HepG2 (cell line): ENCODE results near the gene TEC. TPM values are rescaled to one million over a fixed set of nuclear protein-coding genes. Genes with fewer than 3 reads are reported as not detected.

ENCODE experiments used
- ATAC-seq: fragments of 200-7000 bp; cut with Tn5 transposase; 3 replicates; pipeline ENCODE4 v1.9.1; 2020; ENCODE audit warnings: mild to moderate bottlenecking, moderate library complexity
- BruUV-seq: library from RNA; stranded (reverse); fragments of 400-500 nt; replicated peaks from 2 replicates; lab custom pipeline; 2021; lab: Mats Ljungman, UMichigan
- CTCF ChIA-PET: fragments of 300-600 bp; formaldehyde crosslinking; extraction: SDS; loops from one replicate; lab custom pipeline; 2021; ENCODE audit warnings: low total read pairs, inconsistent platforms, low intra/inter-chr PET ratio; lab: Yijun Ruan, JAX
- POLR2A ChIA-PET: fragments of 350-600 bp; sonication (Branson Sonifier 250); formaldehyde crosslinking; loops from one replicate; lab custom pipeline; 2020; ENCODE audit warnings: antibody characterized with exemption, inconsistent platforms; lab: Yijun Ruan, JAX
- DNase-seq: peaks from one replicate; pipeline ENCODE4 v3.0.0-alpha.2; 2015; ENCODE audit warnings: low spot score
- FAIRE-seq: peaks from 3 replicates; lab custom pipeline; 2011; peaks lifted over from hg19 to GRCh38; lab: Jason Lieb, UNC
- H2AFZ ChIP-seq: one replicate; pipeline ENCODE4 v1.6.1; 2011; ENCODE audit warnings: low read length, inconsistent platforms
- H3K27ac ChIP-seq: fragments of 300-600 bp; 3 replicates; pipeline ENCODE4 v1.8.0; 2011; ENCODE audit warnings: mixed run types, mild to moderate bottlenecking, mixed read lengths, low read length, inconsistent platforms; ENCODE audit not compliant: insufficient read depth; ENCODE audit errors: extremely low read length
- H3K27me3 ChIP-seq, 2 experiments: fragments of 200-600 bp in 1 of 2; 2 replicates in 1 of 2; 3 replicates in 1 of 2; pipeline versions ENCODE4 v1.6.0 to v1.8.0; 2011; ENCODE audit warnings: low read length in 2 of 2, mild to moderate bottlenecking in 2 of 2, moderate library complexity in 2 of 2, inconsistent platforms in 1 of 2; ENCODE audit not compliant: insufficient read depth in 2 of 2, control insufficient read depth in 1 of 2
- H3K36me3 ChIP-seq, 2 experiments: fragments of 200-600 bp in 1 of 2; replicated peaks in 1 of 2; 2 replicates in 1 of 2; 3 replicates in 1 of 2; pipeline versions ENCODE4 v1.5.1 to v1.8.0; 2011; ENCODE audit warnings: low read length in 2 of 2, inconsistent platforms in 1 of 2; ENCODE audit not compliant: insufficient read depth in 2 of 2, control insufficient read depth in 1 of 2
- H3K4me1 ChIP-seq: 2 replicates; pipeline ENCODE4 v1.5.1; 2012; ENCODE audit warnings: low read length, inconsistent platforms; ENCODE audit not compliant: insufficient read depth
- H3K4me2 ChIP-seq: 2 replicates; pipeline ENCODE4 v1.6.0; 2011; ENCODE audit warnings: low read depth, low read length, inconsistent platforms
- H3K4me3 ChIP-seq, 3 experiments: fragments of 200-600 bp in 1 of 3; sonication (generic), shearing (Covaris generic) in 1 of 3; replicated peaks in 1 of 3; 2 replicates each; pipeline ENCODE4 v1.5.1; 2011 to 2016; ENCODE audit warnings: low read length in 3 of 3, inconsistent platforms in 2 of 3, low read depth in 2 of 3, mild to moderate bottlenecking in 2 of 3, control low read depth in 1 of 3, mixed read lengths in 1 of 3; ENCODE audit not compliant: insufficient read depth in 1 of 3
- H3K79me2 ChIP-seq: one replicate; pipeline ENCODE4 v1.6.1; 2011; ENCODE audit warnings: low read length, inconsistent platforms; ENCODE audit not compliant: insufficient read depth
- H3K9ac ChIP-seq: 2 replicates; pipeline ENCODE4 v1.6.0; 2011; ENCODE audit warnings: mild to moderate bottlenecking, low read depth, low read length, inconsistent platforms; ENCODE audit not compliant: insufficient read depth
- H3K9me3 ChIP-seq: 2 replicates; pipeline ENCODE4 v1.5.1; 2012; ENCODE audit warnings: mild to moderate bottlenecking, low read length
- H4K20me1 ChIP-seq: 2 replicates; pipeline ENCODE4 v1.6.0; 2011; ENCODE audit warnings: inconsistent platforms, mild to moderate bottlenecking, low read length, moderate library complexity; ENCODE audit not compliant: insufficient read depth
- E2F1 ChIP-seq: sonication (generic); formaldehyde crosslinking; IDR thresholded peaks from 2 replicates; pipeline ENCODE4 v1.5.0; 2020; ENCODE audit warnings: missing genetic modification reagents
- EP300 ChIP-seq, 3 experiments: sonication (generic) in 1 of 3; formaldehyde crosslinking in 1 of 3; IDR thresholded peaks; 2 replicates each; pipeline versions ENCODE4 v1.5.1 to v1.6.1; 2011 to 2020; ENCODE audit warnings: low read depth in 2 of 3, low read length in 2 of 3, borderline replicate concordance in 1 of 3, improper control_type of control experiment in 1 of 3, mild to moderate bottlenecking in 1 of 3, missing genetic modification reagents in 1 of 3, moderate library complexity in 1 of 3
- GTF2F1 ChIP-seq: fragments of 150-350 bp; IDR thresholded peaks from 2 replicates; pipeline ENCODE4 v1.6.1; 2014; ENCODE audit warnings: low read length
- HMG20A ChIP-seq: IDR thresholded peaks from 2 replicates; pipeline ENCODE4 v1.6.1; 2016; ENCODE audit warnings: borderline replicate concordance
- HNRNPK ChIP-seq: fragments of 200-400 bp; formaldehyde crosslinking; IDR thresholded peaks from 2 replicates; pipeline ENCODE4 v1.6.1; 2018; ENCODE audit warnings: low read length, low read depth, moderate library complexity, mild to moderate bottlenecking; ENCODE audit not compliant: poor library complexity, severe bottlenecking
- KLF12 ChIP-seq: sonication (generic); formaldehyde crosslinking; IDR thresholded peaks from 2 replicates; pipeline ENCODE4 v1.4.0; 2020; ENCODE audit warnings: missing genetic modification reagents, borderline replicate concordance
- MLLT10 ChIP-seq: sonication (generic); formaldehyde crosslinking; IDR thresholded peaks from 2 replicates; pipeline ENCODE4 v1.4.0; 2020; ENCODE audit warnings: missing genetic modification reagents
- NFYC ChIP-seq: IDR thresholded peaks from 2 replicates; pipeline ENCODE4 v1.6.1; 2016; ENCODE audit warnings: missing genetic modification reagents, missing compliant biosample characterization
- SPEN ChIP-seq: sonication (generic); formaldehyde crosslinking; IDR thresholded peaks from 2 replicates; pipeline ENCODE4 v1.5.1; 2020; ENCODE audit warnings: low read depth, mild to moderate bottlenecking, missing genetic modification reagents
- TAF15 ChIP-seq: fragments of 200-400 bp; formaldehyde crosslinking; IDR thresholded peaks from one replicate; pipeline ENCODE4 v1.6.1; 2018; ENCODE audit warnings: mild to moderate bottlenecking, low read depth, low read length; ENCODE audit not compliant: poor library complexity, severe bottlenecking
- TFAP4 ChIP-seq: sonication (generic); IDR thresholded peaks from 2 replicates; pipeline ENCODE4 v1.6.1; 2016; ENCODE audit warnings: low read depth, borderline replicate concordance
- ZC3H13 ChIP-seq: sonication (generic); formaldehyde crosslinking; IDR thresholded peaks from 2 replicates; pipeline ENCODE4 v1.8.1; 2023; ENCODE audit warnings: mild to moderate bottlenecking, missing genetic modification reagents, moderate library complexity
- ZNF451 ChIP-seq: sonication (generic); formaldehyde crosslinking; IDR thresholded peaks from 2 replicates; pipeline ENCODE4 v1.5.0; 2020; ENCODE audit warnings: mild to moderate bottlenecking, missing genetic modification reagents
- ZNF570 ChIP-seq: sonication (generic); formaldehyde crosslinking; IDR thresholded peaks from 2 replicates; pipeline ENCODE4 v1.4.0; 2020; ENCODE audit warnings: mild to moderate bottlenecking, missing genetic modification reagents, borderline replicate concordance
- ZNF768 ChIP-seq: sonication (generic); formaldehyde crosslinking; IDR thresholded peaks from 2 replicates; pipeline ENCODE4 v1.4.0; 2020; ENCODE audit warnings: missing genetic modification reagents
- WGBS: methylation state at CpG from one replicate; pipeline ENCODE4 v1.1.6; 2017; ENCODE audit warnings: low lambda C conversion rate; 5-methylcytosine and 5-hydroxymethylcytosine counted together
- in situ Hi-C: cut with HindIII; loops from 2 replicates; pipeline ENCODE4 v1.10.0; 2017; ENCODE audit warnings: low pct_unique_long_range_greater_than_20kb; ENCODE audit not compliant: extremely low pct_ligation_motif_present
- intact Hi-C: fragments of 100-400 bp; cut with micrococcal nuclease; formaldehyde crosslinking; loops from one replicate; pipeline ENCODE4 v1.10.0; 2022; ENCODE audit not compliant: unreplicated experiment
- polyA plus RNA-seq, 8 experiments: library from polyadenylated mRNA; depleted of rRNA in 3 of 8; stranded (reverse) in 7 of 8; unstranded in 1 of 8; fragments of >200 nt; fragmentation: Illumina TruSeq in 4 of 8; extraction: Trizol in 4 of 8; gene quantifications; 2 replicates each; pipeline versions ENCODE4 v1.2.1 to v1.2.3, GENCODE V29; 2011 to 2016; ENCODE audit warnings: low read depth in 4 of 8, missing spikeins in 1 of 8, mixed read lengths in 1 of 8; ENCODE audit not compliant: insufficient read depth in 1 of 8
- total RNA-seq, 5 experiments: library from RNA; depleted of rRNA; stranded (reverse); fragments of >200 nt; fragmentation: Illumina TruSeq; extraction: Trizol; gene quantifications; 2 replicates each; pipeline ENCODE4 v1.2.3, GENCODE V29; 2016; ENCODE audit warnings: low read depth in 1 of 5

The TEC gene
- total and polyA plus RNA-seq, 2 of the 13 experiments (the other 11 are each of a cell fraction or from before 2014, with no cell fraction given), result 0.05 to 0.20 TPM

DNA sequence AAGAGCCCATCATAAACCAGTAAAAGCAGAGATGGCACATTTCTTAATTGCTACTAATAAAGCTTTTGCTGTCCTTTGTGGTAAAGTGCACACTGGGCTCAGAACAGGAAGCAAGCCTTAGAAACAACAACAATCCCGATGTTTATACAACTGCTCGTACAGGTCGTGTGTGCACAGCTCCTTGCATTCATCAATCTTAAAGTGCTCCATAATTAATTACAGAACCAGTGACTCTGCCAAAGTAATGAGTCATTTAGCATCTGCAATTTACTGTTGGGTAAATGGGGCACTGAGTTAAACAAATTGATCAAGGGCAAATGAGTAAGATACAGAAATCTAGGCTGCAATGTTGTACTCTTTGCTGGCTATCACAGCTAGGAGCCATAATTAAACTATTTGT is 74.3 kb downstream of the TEC start:
- CTCF ChIA-PET, result no interaction called here
- ATAC-seq, result no peak

More for the DNA sequence above, 74.3 kb downstream of the TEC start:
- WGBS, result 51% methylated on average over 3 of the region's 3 CpGs
- no TSS peak for BruUV-seq
- no peaks in the 10 kb centered on the region for H3K27me3 ChIP-seq
- in situ Hi-C loops, result no loop called here
- H3K27ac ChIP-seq, result no peak overlapping the region
- no peak for FAIRE-seq
- no peak overlapping the region for H3K9ac ChIP-seq
- no peaks in the 10 kb centered on the region for H4K20me1 ChIP-seq
- H3K4me1 ChIP-seq, result no peaks in the 10 kb centered on the region
- TF ChIP-seq SPEN (no peak), TFAP4 (no peak), NFYC (CRISPR knock-in tag) (no peak), MLLT10 (CRISPR knock-in tag) (no peak), GTF2F1 (no peak), HNRNPK (no peak), EP300 (IDR thresholded peaks at IDR 0.05; ENCODE audit: low read depth in 2 of 2, low read length in 2 of 2) (no peak), EP300 (CRISPR knock-in tag; IDR thresholded peaks at IDR 0.05; ENCODE audit: borderline replicate concordance) (no peak), TAF15 (no peak), ZC3H13 (CRISPR knock-in tag) (no peak), ZNF768 (CRISPR knock-in tag) (no peak), HMG20A (CRISPR knock-in tag) (no peak), ZNF451 (CRISPR knock-in tag) (no peak), ZNF570 (CRISPR knock-in tag) (no peak), KLF12 (CRISPR knock-in tag) (no peak), E2F1 (CRISPR knock-in tag) (no peak)
- TF ChIP-seq, all 625 proteins: peak for 0
- H3K79me2 ChIP-seq, result no peaks in the 10 kb centered on the region
- H2AFZ ChIP-seq, result no peak overlapping the region
- H3K9me3 ChIP-seq, result no peaks in the 10 kb centered on the region
- intact Hi-C loops, result no loop called here
- H3K4me3 ChIP-seq, result no peak overlapping the region
- DNase-seq, result no peak
- POLR2A ChIA-PET, result no interaction called here
- H3K4me2 ChIP-seq, result no peak overlapping the region
- no peaks in the 10 kb centered on the region for H3K36me3 ChIP-seq
